H1 (cell line): ENCODE results near the gene LYAR. TPM values are rescaled to one million over a fixed set of nuclear protein-coding genes. Genes with fewer than 3 reads are reported as not detected.

ENCODE experiments used
- EP300 ChIP-seq, 2 experiments: IDR thresholded peaks; 1 replicate in 1 of 2; 2 replicates in 1 of 2; pipeline ENCODE4 v1.6.1; 2011 to 2012; ENCODE audit warnings: low read depth in 2 of 2, low read length in 2 of 2, mild to moderate bottlenecking in 2 of 2, borderline replicate concordance in 1 of 2, inconsistent platforms in 1 of 2, moderate library complexity in 1 of 2
- FOSL1 ChIP-seq: IDR thresholded peaks from 2 replicates; pipeline ENCODE4 v1.6.1; 2011; ENCODE audit warnings: mild to moderate bottlenecking, low read depth, low read length, moderate library complexity; ENCODE audit not compliant: insufficient read depth
- GTF2F1 ChIP-seq: IDR thresholded peaks from 2 replicates; pipeline ENCODE4 v1.6.1; 2012; ENCODE audit warnings: low read depth, low read length, improper control_type of control experiment, borderline replicate concordance
- RAD21 ChIP-seq, 2 experiments: IDR thresholded peaks in 1 of 2; conservative IDR thresholded peaks in 1 of 2; 2 replicates each; pipeline ENCODE4 v1.6.1; 2011; ENCODE audit warnings: low read depth in 2 of 2, low read length in 2 of 2, improper control_type of control experiment in 1 of 2, inconsistent platforms in 1 of 2, mild to moderate bottlenecking in 1 of 2, moderate library complexity in 1 of 2
- polyA plus RNA-seq, 7 experiments: library from polyadenylated mRNA; depleted of rRNA in 3 of 7; stranded (reverse) in 5 of 7; unstranded in 2 of 7; fragments of >200 nt in 5 of 7; fragments of 200-250 nt in 2 of 7; gene quantifications; 1 replicate in 5 of 7; 2 replicates in 1 of 7; 4 replicates in 1 of 7; pipeline versions ENCODE4 v1.2.1 to v1.2.3, GENCODE V29; 2011 to 2013; ENCODE audit warnings: missing spikeins in 2 of 7, mixed read lengths in 2 of 7
- total RNA-seq: library from RNA; stranded (reverse); fragmentation: NEBNext Ultra II Directional; extraction: Animal tissue kit (Norgen Biotek cat#: 25700); gene quantifications from 2 replicates; pipeline ENCODE4 v1.2.1, GENCODE V29; 2021
- TF ChIP-seq, protein P1 (sequence below): fragments of 300-600 bp; sonication (generic); IDR thresholded peaks from 2 replicates; pipeline ENCODE4 v1.7.1; 2012; ENCODE audit warnings: low read length, moderate library complexity, mild to moderate bottlenecking, inconsistent platforms; ENCODE audit not compliant: insufficient replicate concordance
- TF ChIP-seq, protein P2 (sequence below): IDR thresholded peaks from 2 replicates; pipeline ENCODE4 v1.6.1; 2012; ENCODE audit warnings: low read length, inconsistent platforms
- TF ChIP-seq, protein P3 (sequence below): IDR thresholded peaks from 2 replicates; pipeline ENCODE4 v1.6.1; 2012; ENCODE audit warnings: inconsistent platforms

The LYAR gene
- total and polyA plus RNA-seq, 2 of the 8 experiments (the other 6 are each of a cell fraction or from before 2014, with no cell fraction given) = 6.5 to 46.9 TPM

DNA sequence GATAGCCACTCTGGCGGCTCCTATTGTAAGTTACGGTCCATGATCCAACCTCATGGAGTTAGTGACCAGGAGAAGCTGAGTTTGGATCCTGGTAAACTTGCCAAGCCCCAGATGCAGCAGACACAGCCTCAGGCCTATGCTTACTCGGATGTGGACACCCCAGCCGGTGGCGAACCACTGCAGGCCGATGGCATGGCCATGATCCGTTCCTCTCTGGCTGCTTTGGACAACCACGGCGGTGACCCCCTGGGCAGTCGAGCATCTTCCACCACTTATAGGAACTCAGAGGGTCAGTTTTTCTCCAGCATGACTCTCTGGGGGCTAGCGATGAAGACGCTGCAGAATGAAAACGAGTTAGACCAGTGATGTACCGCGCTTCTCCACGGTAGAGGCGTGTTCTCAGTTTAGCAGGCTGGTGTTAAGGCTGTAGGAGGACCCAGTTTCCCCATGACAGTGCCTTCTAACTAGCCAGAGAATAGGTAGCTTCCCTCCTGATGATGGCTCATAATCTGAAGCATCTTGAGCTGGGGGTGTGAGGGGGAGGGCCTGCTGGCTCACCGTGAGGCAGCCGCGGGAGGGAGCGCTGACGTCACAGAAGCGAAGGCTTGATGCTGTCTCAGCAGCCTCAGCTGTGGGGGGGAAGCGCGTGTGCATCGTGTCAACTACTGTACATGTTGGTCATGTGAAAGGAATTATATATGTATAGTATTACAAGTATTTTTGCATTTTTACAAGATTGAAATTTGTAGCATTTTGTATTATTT lies 31.2 kb upstream of the LYAR start (continued):
- TF ChIP-seq, protein P1, sequence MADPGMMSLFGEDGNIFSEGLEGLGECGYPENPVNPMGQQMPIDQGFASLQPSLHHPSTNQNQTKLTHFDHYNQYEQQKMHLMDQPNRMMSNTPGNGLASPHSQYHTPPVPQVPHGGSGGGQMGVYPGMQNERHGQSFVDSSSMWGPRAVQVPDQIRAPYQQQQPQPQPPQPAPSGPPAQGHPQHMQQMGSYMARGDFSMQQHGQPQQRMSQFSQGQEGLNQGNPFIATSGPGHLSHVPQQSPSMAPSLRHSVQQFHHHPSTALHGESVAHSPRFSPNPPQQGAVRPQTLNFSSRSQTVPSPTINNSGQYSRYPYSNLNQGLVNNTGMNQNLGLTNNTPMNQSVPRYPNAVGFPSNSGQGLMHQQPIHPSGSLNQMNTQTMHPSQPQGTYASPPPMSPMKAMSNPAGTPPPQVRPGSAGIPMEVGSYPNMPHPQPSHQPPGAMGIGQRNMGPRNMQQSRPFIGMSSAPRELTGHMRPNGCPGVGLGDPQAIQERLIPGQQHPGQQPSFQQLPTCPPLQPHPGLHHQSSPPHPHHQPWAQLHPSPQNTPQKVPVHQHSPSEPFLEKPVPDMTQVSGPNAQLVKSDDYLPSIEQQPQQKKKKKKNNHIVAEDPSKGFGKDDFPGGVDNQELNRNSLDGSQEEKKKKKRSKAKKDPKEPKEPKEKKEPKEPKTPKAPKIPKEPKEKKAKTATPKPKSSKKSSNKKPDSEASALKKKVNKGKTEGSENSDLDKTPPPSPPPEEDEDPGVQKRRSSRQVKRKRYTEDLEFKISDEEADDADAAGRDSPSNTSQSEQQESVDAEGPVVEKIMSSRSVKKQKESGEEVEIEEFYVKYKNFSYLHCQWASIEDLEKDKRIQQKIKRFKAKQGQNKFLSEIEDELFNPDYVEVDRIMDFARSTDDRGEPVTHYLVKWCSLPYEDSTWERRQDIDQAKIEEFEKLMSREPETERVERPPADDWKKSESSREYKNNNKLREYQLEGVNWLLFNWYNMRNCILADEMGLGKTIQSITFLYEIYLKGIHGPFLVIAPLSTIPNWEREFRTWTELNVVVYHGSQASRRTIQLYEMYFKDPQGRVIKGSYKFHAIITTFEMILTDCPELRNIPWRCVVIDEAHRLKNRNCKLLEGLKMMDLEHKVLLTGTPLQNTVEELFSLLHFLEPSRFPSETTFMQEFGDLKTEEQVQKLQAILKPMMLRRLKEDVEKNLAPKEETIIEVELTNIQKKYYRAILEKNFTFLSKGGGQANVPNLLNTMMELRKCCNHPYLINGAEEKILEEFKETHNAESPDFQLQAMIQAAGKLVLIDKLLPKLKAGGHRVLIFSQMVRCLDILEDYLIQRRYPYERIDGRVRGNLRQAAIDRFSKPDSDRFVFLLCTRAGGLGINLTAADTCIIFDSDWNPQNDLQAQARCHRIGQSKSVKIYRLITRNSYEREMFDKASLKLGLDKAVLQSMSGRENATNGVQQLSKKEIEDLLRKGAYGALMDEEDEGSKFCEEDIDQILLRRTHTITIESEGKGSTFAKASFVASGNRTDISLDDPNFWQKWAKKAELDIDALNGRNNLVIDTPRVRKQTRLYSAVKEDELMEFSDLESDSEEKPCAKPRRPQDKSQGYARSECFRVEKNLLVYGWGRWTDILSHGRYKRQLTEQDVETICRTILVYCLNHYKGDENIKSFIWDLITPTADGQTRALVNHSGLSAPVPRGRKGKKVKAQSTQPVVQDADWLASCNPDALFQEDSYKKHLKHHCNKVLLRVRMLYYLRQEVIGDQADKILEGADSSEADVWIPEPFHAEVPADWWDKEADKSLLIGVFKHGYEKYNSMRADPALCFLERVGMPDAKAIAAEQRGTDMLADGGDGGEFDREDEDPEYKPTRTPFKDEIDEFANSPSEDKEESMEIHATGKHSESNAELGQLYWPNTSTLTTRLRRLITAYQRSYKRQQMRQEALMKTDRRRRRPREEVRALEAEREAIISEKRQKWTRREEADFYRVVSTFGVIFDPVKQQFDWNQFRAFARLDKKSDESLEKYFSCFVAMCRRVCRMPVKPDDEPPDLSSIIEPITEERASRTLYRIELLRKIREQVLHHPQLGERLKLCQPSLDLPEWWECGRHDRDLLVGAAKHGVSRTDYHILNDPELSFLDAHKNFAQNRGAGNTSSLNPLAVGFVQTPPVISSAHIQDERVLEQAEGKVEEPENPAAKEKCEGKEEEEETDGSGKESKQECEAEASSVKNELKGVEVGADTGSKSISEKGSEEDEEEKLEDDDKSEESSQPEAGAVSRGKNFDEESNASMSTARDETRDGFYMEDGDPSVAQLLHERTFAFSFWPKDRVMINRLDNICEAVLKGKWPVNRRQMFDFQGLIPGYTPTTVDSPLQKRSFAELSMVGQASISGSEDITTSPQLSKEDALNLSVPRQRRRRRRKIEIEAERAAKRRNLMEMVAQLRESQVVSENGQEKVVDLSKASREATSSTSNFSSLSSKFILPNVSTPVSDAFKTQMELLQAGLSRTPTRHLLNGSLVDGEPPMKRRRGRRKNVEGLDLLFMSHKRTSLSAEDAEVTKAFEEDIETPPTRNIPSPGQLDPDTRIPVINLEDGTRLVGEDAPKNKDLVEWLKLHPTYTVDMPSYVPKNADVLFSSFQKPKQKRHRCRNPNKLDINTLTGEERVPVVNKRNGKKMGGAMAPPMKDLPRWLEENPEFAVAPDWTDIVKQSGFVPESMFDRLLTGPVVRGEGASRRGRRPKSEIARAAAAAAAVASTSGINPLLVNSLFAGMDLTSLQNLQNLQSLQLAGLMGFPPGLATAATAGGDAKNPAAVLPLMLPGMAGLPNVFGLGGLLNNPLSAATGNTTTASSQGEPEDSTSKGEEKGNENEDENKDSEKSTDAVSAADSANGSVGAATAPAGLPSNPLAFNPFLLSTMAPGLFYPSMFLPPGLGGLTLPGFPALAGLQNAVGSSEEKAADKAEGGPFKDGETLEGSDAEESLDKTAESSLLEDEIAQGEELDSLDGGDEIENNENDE = no peak
- no peak for TF ChIP-seq FOSL1
- no peak for TF ChIP-seq GTF2F1
- TF ChIP-seq, protein P2, sequence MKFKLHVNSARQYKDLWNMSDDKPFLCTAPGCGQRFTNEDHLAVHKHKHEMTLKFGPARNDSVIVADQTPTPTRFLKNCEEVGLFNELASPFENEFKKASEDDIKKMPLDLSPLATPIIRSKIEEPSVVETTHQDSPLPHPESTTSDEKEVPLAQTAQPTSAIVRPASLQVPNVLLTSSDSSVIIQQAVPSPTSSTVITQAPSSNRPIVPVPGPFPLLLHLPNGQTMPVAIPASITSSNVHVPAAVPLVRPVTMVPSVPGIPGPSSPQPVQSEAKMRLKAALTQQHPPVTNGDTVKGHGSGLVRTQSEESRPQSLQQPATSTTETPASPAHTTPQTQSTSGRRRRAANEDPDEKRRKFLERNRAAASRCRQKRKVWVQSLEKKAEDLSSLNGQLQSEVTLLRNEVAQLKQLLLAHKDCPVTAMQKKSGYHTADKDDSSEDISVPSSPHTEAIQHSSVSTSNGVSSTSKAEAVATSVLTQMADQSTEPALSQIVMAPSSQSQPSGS = no peak
- TF ChIP-seq EP300 (IDR thresholded peaks at IDR 0.05; ENCODE audit: borderline replicate concordance in 1 of 2, low read depth in 2 of 2, low read length in 2 of 2) = no peak
- TF ChIP-seq, protein P3, sequence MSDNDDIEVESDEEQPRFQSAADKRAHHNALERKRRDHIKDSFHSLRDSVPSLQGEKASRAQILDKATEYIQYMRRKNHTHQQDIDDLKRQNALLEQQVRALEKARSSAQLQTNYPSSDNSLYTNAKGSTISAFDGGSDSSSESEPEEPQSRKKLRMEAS = no peak
- TF ChIP-seq RAD21 (IDR thresholded peaks at IDR 0.05 in 1 of 2, conservative IDR thresholded peaks at IDR 0.05 in 1 of 2; ENCODE audit: low read depth in 2 of 2, low read length in 2 of 2) = no peak
